ENCODE results near the gene CDKN1A.
A peak's percentile ranks its signal among the peaks of the same experiment; 100 is the strongest.
"Not testable (repeated sequence)": the region's sequence is repeated elsewhere in the genome, so short reads cannot be mapped to it uniquely, and the experiment has no call there.

Gene CDKN1A

DNA sequence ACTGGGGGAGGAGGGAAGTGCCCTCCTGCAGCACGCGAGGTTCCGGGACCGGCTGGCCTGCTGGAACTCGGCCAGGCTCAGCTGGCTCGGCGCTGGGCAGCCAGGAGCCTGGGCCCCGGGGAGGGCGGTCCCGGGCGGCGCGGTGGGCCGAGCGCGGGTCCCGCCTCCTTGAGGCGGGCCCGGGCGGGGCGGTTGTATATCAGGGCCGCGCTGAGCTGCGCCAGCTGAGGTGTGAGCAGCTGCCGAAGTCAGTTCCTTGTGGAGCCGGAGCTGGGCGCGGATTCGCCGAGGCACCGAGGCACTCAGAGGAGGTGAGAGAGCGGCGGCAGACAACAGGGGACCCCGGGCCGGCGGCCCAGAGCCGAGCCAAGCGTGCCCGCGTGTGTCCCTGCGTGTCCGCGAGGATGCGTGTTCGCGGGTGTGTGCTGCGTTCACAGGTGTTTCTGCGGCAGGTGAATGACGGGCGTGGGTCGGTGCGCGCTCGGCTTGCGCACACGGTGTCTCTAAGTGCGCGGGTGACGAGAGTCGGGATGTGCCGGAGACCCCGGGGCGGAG is at the start of gene CDKN1A:
Gene CDKN1A (plus strand): TSS at position 227 of the 555 bp plus-strand sequence. CDS start 5,388 bp downstream, outside the sequence.
- FAIRE-seq, result no peak
- DNase-seq (ENCODE audit: low spot score), result peak; percentile 84

DNA sequence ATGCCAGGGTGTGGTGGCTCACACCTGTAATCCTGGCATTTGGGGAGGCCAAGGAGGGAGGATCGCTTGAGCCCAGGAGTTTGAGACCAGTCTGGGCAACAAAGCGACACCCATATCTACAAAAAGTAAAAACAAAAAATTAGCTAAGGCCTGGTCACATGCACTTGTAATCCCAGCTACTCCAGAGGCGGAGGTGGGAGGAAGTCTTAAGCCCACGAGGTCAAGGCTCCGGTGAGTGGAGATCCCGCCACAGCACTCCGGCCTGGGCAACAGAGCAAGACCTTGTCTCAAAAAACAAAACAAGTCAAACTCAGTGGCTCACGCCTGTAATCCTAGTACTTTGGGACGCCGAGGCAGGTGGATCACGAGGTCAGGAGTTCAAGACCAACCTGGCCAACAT is 48.7 kb upstream of the CDKN1A start:
- DNase-seq (ENCODE audit: low spot score) (no peak), FAIRE-seq (no peak)

DNA sequence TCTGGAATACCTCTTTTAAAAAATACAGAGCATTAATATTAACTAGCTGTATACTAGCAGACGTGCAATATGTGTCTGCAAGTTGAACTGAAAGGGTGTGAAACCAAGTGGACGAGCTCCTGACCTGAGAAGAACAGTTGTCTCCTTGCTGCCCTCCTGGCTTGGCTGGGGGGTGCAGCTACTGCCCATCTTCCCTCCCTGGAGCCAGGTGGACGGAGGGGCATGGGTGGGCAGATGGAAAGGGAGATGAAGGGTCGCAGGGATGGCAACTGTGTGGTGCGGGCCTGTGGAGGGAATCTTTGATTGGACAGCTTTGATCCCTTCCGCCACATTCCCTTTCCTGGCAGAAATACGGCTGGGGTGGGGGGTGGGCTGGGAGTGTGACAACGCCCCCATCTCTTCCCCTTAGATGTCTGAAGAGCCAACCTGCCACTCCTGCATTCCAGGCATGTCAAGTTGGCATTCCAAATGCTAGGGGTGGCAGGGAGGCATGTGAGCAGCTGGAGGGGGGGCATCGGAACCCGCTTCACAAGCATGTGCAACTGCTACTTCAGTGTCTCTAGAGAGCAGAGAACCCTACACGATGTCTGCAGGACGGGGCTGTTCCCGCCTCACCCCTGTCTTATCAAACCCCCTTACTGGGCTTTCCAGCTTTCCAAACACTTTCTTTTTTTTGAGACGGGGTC is 47.0 kb upstream of the CDKN1A start:
- DNase-seq (ENCODE audit: low spot score) (peak; percentile 68), FAIRE-seq (no peak)

DNA sequence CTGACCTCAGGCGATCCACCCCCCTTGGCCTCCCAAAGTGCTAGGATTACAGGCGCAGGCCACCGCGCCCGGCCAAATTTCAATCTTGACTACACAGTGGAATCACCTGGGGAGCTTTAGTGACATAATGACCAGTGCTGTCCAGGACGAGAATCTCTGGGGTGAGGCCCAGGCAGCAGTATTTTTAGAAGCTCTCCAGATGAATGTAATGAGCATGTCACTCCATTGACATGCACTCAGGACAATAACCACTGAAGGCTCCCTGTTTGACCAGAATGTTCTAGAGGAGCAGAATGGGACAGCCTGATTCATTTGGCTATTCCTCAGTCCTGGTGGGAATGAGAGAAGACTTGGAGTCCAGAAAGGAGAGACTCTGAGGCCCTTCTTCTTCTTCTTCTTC is 45.1 kb upstream of the CDKN1A start:
- FAIRE-seq (no peak), DNase-seq (ENCODE audit: low spot score) (no peak)

DNA sequence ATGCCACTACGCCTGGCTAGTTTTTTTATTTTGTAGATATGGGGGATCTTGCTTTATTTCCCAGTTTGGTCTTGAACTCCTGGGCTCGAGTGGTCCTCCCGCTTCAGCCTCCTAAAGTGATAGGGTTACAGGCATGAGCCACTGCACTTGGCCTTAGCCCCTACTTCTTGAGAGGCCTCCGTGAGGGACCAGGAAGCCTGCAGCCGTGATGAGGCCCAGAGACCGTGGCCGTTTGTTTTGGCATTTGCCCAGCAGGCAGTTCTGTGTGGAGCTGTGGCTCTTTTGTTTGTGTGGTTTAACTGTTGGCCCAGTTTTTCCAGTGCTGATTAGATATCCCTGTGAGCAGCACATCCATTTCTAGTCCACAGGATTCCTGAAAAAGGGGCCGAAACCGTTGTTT is 44.6 kb upstream of the CDKN1A start:
- no peak for FAIRE-seq

DNA sequence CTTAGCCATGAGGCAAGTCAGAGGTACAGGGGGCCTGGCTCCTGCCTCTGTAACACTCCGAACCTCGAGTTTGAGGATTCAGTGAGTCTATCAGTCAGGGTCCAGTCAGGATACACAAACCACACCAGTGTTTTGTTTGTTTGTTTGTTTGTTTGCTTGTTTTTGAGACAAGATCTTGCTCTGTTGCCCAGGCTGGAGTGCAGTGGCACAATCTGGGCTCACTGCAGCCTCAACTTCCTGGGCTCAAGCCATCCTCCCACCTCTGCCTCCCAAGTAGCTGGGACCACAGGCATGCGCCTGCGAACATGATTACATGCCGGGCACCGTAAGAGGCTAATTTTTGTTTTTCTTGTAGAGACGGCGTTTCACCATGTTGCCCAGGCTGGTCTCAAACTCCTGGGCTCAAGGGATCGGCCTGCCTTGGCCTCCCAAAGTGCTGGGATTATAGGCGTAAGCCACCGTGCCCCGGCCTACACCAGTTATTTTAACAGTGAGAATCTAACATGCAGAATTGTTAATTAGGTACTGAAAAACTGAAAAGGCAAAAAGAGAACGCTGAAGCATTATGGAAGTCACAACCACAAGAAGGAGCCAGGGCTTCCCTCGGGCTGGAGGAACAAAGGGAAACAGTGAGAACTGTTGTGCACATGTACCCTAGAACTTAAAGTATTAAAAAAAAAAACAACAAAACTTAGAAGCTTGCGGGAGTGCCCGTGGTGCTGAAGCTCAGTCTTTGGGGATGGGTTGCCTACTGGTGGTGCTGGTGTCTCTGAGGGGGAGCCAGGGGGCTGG is 44.0 kb upstream of the CDKN1A start:
- no peak for DNase-seq (ENCODE audit: low spot score)
- FAIRE-seq, result no peak

More for the DNA sequence above, 44.6 kb upstream of the CDKN1A start:
- peak; percentile 63 for DNase-seq (ENCODE audit: low spot score)

DNA sequence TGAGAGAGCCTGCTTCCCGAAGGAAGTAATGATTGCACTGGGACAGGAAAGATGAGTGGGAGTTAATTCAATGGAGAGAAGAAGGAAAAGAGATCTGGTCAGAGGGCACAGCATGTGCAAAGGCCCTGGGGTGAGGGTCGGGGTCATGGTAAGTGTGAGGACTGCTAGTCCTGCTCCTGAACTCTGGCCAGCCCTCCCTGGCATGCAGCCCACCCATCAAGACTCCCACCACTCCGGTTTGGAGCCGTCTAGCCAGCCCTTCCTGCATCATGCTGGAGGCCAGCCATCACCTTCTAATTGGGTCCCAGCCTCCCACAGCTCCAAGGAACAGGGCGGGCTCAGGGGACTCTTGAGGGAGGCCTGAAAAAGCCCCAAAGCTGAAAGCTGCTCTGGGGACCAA is 42.2 kb upstream of the CDKN1A start:
- DNase-seq (ENCODE audit: low spot score), result no peak
- FAIRE-seq, result no peak

DNA sequence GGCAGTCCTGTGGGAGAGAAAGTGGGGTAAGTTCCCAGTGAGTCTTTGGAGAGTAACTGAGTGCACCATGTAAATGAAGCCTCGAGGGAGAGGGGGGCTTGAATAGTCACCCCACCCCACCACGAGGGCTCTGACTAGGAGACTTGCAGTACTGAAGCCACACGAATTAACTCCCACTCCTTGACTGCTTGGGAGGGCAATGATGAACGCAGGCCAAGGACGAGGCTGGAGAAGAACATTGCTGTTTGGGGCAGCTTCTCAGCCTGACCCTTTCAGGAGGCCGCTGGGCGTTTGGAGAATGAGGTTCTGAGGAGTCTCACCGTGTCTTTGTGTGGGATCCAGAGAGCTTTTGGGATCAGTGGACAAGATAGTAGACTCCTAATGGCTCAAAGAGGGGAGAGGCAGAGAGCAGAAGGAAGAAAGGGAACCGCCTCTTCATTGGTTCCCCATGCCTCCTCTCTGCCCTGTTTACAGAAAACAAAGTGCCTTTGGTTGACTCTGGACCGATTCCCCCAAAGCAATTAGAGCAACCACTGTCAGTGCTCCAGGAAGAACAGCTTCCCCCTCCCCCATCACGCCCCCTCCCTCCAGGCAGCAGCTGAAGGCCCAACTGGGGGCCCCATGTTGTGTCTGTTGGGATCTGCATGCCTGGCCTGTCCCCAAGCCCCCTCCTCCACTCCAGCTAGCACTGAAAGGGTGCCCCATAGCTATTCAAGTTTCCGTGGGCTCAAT is 41.7 kb upstream of the CDKN1A start:
- FAIRE-seq, result no peak

DNA sequence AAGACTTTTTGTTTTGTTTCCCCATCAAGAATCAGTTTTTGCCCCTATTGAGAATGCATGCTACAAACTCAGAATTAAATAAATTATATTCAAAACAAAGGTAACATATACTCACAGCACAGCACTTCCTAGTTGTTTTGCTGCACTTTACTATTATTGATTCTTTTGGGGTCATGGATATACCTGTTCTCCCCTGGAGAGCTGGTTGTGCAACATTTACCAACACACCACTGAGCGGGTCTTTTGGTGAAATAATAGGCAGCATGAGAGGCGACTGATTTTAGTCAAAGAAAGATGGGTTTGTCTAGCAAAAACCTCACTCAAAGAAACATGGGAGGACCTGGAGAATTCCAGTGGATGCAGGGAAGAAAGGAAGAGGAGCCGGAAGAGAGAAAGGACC is 39.9 kb upstream of the CDKN1A start:
- no peak for DNase-seq (ENCODE audit: low spot score)
- no peak for FAIRE-seq

More for the DNA sequence above, 41.7 kb upstream of the CDKN1A start:
- no peak for DNase-seq (ENCODE audit: low spot score)

DNA sequence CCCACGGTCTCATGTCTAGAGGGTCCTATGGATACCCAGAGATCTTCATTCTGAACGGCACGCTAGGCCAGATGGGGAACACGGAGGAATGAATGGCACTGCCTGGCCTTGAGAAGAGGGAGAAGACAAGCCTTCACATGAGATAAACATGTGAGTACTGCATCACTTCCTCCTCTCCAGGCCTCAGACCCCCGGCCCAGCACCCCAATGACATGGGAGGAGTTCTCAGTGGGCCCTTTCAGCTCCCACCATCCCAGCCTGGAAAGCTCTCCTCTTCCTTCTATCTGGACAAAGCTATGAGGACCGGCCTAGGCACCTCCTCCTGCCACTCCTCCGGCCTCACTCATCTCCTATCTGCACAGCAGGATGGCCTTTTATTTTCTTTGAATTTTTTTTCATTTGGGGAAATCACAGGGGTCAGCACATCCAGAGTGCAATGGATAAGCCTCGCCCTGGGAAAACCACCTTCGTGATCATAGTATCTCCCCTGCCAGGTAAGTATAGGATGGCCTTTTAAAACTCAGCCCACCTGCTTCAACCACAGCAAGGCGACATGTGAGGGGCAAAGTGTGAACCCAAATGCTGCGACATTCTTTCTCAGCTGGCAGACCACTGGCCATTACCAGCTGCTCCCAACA is 39.2 kb upstream of the CDKN1A start:
- no peak for FAIRE-seq

DNA sequence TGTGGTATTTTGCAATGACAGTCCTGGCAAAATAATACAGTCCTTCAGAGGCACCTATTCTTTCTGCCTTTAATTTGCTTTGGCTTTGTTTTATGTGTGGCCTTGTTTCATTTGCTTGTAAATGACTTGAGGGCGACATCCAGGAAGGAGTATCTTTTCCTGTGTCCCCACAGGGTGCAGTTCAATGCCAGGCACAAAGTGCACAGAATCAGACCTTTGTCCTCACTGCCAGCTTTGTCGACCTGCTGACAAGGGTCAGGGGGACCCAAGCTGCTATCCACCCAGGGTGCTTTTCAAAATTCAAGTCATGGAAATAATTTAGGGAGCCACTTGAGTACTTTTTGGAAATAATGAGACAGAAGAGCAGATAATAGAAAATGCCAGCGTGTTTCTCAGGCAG is 37.0 kb upstream of the CDKN1A start:
- FAIRE-seq (no peak), DNase-seq (ENCODE audit: low spot score) (no peak)

More for the DNA sequence above, 39.2 kb upstream of the CDKN1A start:
- no peak for DNase-seq (ENCODE audit: low spot score)

DNA sequence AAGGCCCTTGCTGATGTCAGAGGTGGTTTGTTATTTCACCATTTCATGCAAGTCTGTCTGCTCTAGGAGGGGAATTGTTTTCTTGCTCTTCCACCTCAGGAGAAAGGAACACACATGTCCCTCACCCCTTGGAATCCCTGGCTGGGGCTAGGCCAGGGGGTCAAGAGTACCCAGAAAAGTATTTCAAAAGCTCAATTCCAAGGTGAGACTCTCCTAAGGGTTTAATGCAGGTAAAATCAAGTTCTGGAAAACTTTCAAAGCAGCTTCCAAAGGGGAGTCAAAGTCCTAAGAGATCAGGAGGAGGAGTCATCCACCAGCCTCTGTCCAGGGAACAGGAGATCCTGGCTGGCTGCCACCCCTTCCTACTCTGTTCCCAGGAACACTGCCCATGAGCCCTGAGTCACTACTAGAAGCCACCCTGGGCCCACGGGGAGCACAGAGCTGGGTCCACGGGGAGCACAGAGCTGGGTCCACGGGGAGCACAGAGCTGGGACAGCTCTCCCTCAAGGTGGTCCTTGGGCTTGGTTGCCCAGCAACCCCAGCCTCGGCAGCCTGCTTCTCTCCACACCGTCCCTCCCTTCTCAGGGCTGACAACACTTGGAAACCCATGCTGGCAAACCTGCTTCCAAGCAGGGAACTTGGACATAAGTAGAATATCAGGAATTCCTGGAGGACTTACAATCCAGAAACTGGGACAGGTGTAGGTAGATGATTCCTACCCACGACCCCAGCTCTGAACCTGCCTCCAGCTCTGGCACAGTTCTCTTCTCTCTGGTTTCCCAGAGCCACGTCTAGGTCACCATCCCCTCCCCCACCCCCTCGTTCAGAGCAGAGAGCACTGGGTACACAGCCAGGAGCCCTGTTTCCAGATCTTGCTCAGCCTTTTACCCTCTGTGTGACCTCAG is 35.3 kb upstream of the CDKN1A start:
- peak; percentile 80 for DNase-seq (ENCODE audit: low spot score)
- FAIRE-seq, result peak; percentile 69

DNA sequence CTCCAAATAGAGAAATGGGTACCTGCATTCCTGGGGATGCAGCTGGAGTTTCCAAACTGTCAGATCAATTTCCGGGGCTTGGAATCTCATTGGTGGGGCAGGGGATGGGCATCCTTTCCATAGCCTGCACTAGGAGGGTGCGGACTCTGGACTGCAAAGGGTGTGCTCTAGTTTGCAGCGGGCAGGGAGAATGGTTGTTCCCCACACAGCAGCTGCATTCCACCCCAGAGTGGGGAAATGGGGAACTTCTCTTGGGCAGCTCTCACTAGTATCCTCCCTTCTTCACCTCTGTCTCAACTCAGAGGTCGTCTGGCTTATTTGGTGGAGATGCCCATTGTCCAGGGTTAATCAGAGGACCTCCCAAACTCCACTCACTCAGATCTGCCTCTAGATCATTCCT is 34.5 kb upstream of the CDKN1A start:
- DNase-seq (ENCODE audit: low spot score) (no peak), FAIRE-seq (no peak)

DNA sequence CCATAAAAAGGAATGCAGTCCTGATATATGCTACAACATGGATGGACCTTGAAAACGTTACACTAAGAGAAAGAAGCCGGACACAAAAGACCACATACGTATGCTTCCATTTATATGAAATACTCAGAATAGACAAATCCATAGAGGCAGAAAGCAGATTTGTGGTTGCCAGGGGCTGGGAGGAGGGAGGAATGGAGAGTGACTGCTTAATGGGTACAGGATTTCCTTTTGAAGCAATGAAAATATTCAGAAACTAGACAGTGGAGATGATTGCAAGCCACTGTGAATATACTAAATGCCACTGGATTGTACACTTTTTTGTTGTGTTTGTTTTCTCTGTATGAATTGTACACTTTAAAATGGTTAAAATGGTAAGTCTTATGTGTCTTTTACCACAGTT is 29.4 kb upstream of the CDKN1A start:
- DNase-seq (ENCODE audit: low spot score) (no peak), FAIRE-seq (no peak)

DNA sequence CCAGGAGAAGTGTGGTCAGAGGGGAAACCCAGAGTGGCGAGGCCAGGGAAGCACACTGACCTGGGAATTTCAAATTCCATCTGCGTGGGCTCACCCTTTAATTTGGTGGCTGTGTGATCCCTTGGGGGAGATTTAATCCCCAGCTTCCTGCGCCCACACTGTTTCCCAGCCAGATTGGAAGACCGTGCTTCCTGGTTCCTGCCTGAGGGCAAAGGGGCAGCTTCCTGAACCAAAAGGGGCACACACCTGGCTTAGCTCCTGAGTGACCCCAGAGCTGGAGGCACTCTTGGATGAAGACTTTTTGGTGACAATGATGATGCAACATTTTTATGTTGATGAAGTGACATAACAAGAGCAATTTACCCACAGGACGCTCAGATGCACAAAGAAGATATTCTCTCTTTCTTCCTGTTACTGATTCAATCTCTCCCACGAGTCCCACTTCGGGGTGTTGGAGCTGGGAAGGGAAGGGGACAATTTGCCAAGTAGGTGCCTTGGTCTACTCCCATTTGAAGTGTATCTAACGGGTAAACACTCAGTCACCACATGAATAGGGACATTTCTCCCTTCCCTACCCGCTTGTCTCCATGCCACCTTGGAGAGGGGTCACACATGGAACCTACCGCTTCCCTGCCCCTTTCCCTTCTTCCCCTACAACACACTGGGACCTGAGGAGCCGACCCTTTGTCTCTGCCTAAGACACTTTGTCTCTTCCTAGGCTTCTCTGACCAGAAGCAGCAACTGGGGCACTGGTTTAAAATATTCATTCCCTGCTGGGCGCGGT is 28.6 kb upstream of the CDKN1A start:
- DNase-seq (ENCODE audit: low spot score) (no peak), FAIRE-seq (no peak)

DNA sequence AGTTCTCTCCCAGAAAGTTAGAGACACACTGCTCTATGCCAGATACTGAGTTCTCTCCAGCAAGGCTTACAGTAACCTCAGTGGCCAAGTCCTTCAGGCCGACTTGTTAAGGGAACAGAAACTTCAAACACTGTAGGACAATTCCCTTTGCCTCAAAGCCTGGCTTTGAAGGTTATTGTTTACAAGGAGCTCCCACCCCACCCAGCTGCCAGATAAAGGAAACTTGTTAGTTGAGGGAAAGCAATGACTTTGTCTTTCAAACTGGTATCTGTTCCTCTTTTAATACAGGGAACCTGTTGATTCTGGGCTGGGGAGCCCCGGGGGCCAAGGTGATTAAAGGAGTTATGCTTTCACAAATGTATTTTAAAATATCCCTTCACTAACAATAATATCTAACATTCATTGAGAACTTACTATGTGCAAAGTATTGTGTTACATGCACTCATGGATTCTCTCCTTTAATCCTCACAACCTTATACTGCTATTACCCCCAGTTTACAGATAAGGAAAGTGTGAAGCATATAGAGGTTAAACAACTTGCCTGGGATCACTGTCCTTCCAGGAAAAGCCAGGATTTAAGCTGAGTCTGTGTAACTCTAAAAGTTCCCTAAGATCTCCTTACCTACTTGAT is 27.6 kb upstream of the CDKN1A start:
- FAIRE-seq, result no peak
- no peak for DNase-seq (ENCODE audit: low spot score)

DNA sequence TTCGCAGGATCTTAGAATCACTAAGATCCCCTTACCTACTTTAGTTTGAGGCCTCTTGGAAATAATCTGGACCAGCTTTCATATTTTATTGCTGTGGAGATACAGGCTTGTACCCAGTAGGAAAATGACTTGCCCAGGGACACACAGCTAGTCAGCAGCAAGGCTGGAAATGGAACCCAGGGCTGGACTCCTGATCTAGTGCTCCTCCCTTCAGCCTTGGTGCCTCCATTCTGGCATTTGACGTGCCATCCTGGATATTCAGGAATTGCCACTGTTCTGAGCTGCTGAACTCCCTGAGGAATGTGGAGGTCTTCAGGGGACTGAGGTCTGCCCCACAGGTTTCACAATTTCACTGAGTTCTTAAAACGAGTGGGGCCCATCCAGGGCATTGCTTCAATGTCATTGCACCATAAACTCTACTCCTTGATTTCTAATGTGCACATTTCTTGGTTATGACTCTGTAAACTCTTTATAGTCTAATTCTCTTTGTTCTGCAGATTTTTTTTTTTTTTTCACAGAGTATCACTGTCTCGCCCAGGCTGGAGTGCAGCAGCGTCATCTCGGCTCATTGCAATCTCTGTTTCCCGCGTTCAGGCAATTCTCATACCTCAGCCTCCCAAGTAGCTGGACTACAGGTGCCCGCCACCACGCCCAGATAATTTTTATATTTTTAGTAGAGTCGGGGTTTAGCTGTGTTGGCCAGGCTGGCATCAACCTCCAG is 26.7 kb upstream of the CDKN1A start:
- DNase-seq (ENCODE audit: low spot score) (no peak), FAIRE-seq (no peak)

DNA sequence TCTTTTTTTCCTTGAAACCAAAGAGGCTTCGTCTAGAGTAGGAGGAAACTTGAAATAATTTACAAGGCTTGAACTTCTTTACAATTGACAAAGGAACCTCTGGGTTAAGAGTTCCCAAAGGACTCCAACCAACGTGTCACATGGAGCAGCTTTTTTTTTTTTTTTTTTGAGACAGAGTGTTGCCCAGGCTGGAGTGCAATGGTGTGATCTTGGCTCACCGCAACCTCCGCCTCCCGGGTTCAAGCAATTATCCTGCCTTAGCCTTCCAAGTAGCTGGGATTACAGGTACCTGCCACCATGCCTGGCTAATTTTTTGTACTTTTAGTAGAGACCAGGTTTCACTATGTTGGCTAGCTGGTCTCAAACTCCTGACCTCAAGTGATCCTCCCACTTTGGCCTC is 24.0 kb upstream of the CDKN1A start:
- DNase-seq (ENCODE audit: low spot score); FAIRE-seq: not testable (repeated sequence)
